Tibial nerve (tissue), 4 donors: ENCODE results near the gene KLK8.

Experiments
- EP300 ChIP-seq, 2 donors: sonication (generic); formaldehyde crosslinking; IDR thresholded peaks; one replicate each; pipeline ENCODE4 v1.6.1; 2017; ENCODE audit warnings: antibody characterized with exemption in 2 of 2, mild to moderate bottlenecking in 1 of 2
- POLR2A ChIP-seq, 2 donors: fragments of 450-650 bp; IDR thresholded peaks; one replicate each; pipeline ENCODE4 v1.6.1; 2017; ENCODE audit warnings: antibody characterized with exemption in 2 of 2, mild to moderate bottlenecking in 2 of 2, moderate library complexity in 2 of 2
- TF ChIP-seq, protein P1 (sequence below), 5 experiments: fragments of 200-600 bp in 3 of 5; fragments of 450-650 bp in 2 of 5; sonication (generic) in 3 of 5; IDR thresholded peaks; one replicate each; pipeline ENCODE4 v1.5.1; 2016 to 2019; ENCODE audit warnings: antibody characterized with exemption in 5 of 5, mild to moderate bottlenecking in 3 of 5, moderate library complexity in 2 of 5

DNA sequence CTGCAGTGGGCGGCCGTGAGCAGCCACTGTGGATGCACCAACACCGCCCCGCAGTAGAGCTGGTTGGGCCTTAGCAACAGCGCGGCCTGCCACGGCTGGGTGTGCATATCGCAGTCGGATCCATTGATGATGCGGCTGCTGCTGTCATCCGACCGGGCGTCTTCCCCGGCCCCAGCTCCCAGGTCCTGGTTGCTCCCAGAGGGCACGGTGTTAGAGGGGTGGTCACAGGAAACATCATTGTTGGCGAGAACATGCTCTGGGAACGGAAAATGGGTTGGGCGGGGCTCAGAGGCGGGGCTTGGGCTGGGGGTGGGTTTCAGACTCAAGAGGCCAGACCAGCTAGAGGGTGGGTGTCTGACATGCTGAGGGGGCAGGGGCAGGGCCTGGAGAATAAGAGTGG lies 51.5 kb downstream of the KLK8 start:
- TF ChIP-seq POLR2A (IDR thresholded peaks at IDR 0.05) (no peak), EP300 (IDR thresholded peaks at IDR 0.05) (no peak)
- TF ChIP-seq, protein P1, sequence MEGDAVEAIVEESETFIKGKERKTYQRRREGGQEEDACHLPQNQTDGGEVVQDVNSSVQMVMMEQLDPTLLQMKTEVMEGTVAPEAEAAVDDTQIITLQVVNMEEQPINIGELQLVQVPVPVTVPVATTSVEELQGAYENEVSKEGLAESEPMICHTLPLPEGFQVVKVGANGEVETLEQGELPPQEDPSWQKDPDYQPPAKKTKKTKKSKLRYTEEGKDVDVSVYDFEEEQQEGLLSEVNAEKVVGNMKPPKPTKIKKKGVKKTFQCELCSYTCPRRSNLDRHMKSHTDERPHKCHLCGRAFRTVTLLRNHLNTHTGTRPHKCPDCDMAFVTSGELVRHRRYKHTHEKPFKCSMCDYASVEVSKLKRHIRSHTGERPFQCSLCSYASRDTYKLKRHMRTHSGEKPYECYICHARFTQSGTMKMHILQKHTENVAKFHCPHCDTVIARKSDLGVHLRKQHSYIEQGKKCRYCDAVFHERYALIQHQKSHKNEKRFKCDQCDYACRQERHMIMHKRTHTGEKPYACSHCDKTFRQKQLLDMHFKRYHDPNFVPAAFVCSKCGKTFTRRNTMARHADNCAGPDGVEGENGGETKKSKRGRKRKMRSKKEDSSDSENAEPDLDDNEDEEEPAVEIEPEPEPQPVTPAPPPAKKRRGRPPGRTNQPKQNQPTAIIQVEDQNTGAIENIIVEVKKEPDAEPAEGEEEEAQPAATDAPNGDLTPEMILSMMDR (IDR thresholded peaks at IDR 0.05), result no peak
